HepG2 (cell line): Measurements from ENCODE around the gene SALL2. TPM values are rescaled to one million over a fixed set of nuclear protein-coding genes. Genes with fewer than 3 reads are reported as not detected.

Experiments used
- CCDC6 ChIP-seq: sonication (generic); formaldehyde crosslinking; IDR thresholded peaks from 2 replicates; pipeline ENCODE4 v1.8.1; 2022; ENCODE audit warnings: mild to moderate bottlenecking, missing genetic modification reagents, moderate library complexity
- HNRNPL ChIP-seq: fragments of 200-400 bp; formaldehyde crosslinking; IDR thresholded peaks from 2 replicates; pipeline ENCODE4 v1.6.1; 2017; ENCODE audit warnings: mild to moderate bottlenecking, low read depth, low read length
- HOXA9 ChIP-seq: sonication (generic); formaldehyde crosslinking; IDR thresholded peaks from 2 replicates; pipeline ENCODE4 v1.8.1; 2022; ENCODE audit warnings: missing genetic modification reagents, mild to moderate bottlenecking, moderate library complexity, borderline replicate concordance
- MBNL3 ChIP-seq: fragments of 250-450 bp; sonication (Bioruptor Pico); conservative IDR thresholded peaks from 2 replicates; pipeline ENCODE4 v1.8.0; 2022; ENCODE audit warnings: mild to moderate bottlenecking, inconsistent platforms
- POLR2AphosphoS2 ChIP-seq: IDR thresholded peaks from 2 replicates; pipeline ENCODE4 v1.6.1; 2011; ENCODE audit warnings: low read depth, low read length, improper control_type of control experiment
- RXRA ChIP-seq: sonication (generic); formaldehyde crosslinking; IDR thresholded peaks from 2 replicates; pipeline ENCODE4 v1.5.1; 2020; ENCODE audit warnings: missing genetic modification reagents
- SATB2 ChIP-seq: sonication (generic); formaldehyde crosslinking; IDR thresholded peaks from 2 replicates; pipeline ENCODE4 v1.5.0; 2020; ENCODE audit warnings: missing genetic modification reagents
- SP140L ChIP-seq: sonication (generic); formaldehyde crosslinking; IDR thresholded peaks from 2 replicates; pipeline ENCODE4 v1.4.0; 2020; ENCODE audit warnings: missing genetic modification reagents, borderline replicate concordance
- TBX2 ChIP-seq: sonication (generic); formaldehyde crosslinking; IDR thresholded peaks from 2 replicates; pipeline ENCODE4 v1.5.0; 2020; ENCODE audit warnings: missing genetic modification reagents, mild to moderate bottlenecking, borderline replicate concordance
- YEATS2 ChIP-seq: sonication (generic); formaldehyde crosslinking; IDR thresholded peaks from 2 replicates; pipeline ENCODE4 v1.4.0; 2020; ENCODE audit warnings: missing genetic modification reagents, borderline replicate concordance
- ZBTB40 ChIP-seq, 2 experiments: fragments of 450-650 bp in 1 of 2; sonication (generic) in 1 of 2; formaldehyde crosslinking in 1 of 2; IDR thresholded peaks; 2 replicates each; pipeline versions ENCODE4 v1.6.1 to v1.8.0; 2016 to 2022; ENCODE audit warnings: antibody characterized with exemption in 1 of 2, mild to moderate bottlenecking in 1 of 2, missing genetic modification reagents in 1 of 2
- ZFP37 ChIP-seq: sonication (generic); formaldehyde crosslinking; IDR thresholded peaks from 2 replicates; pipeline ENCODE4 v1.4.0; 2020; ENCODE audit warnings: missing genetic modification reagents, borderline replicate concordance
- ZNF431 ChIP-seq: sonication (generic); formaldehyde crosslinking; IDR thresholded peaks from 2 replicates; pipeline ENCODE4 v1.9.0; 2022; ENCODE audit warnings: missing genetic modification reagents, low read depth, mild to moderate bottlenecking, borderline replicate concordance
- ZNF687 ChIP-seq: sonication (generic); formaldehyde crosslinking; IDR thresholded peaks from 2 replicates; pipeline ENCODE4 v1.5.1; 2020; ENCODE audit warnings: mild to moderate bottlenecking, missing genetic modification reagents, moderate library complexity
- ZNF709 ChIP-seq: sonication (generic); formaldehyde crosslinking; IDR thresholded peaks from 2 replicates; pipeline ENCODE4 v1.5.0; 2020; ENCODE audit warnings: mild to moderate bottlenecking, missing genetic modification reagents
- ZNF724P ChIP-seq: sonication (generic); formaldehyde crosslinking; IDR thresholded peaks from 2 replicates; pipeline ENCODE4 v1.8.0; 2022; ENCODE audit warnings: missing genetic modification reagents, borderline replicate concordance
- polyA plus RNA-seq, 8 experiments: library from polyadenylated mRNA; depleted of rRNA in 3 of 8; stranded (reverse) in 7 of 8; unstranded in 1 of 8; fragments of >200 nt; fragmentation: Illumina TruSeq in 4 of 8; extraction: Trizol in 4 of 8; gene quantifications; 2 replicates each; pipeline versions ENCODE4 v1.2.1 to v1.2.3, GENCODE V29; 2011 to 2016; ENCODE audit warnings: low read depth in 4 of 8, missing spikeins in 1 of 8, mixed read lengths in 1 of 8; ENCODE audit not compliant: insufficient read depth in 1 of 8
- total RNA-seq, 5 experiments: library from RNA; depleted of rRNA; stranded (reverse); fragments of >200 nt; fragmentation: Illumina TruSeq; extraction: Trizol; gene quantifications; 2 replicates each; pipeline ENCODE4 v1.2.3, GENCODE V29; 2016; ENCODE audit warnings: low read depth in 1 of 5

SALL2 gene
- total and polyA plus RNA-seq, 2 of the 13 experiments (the other 11 are each of a cell fraction or from before 2014, with no cell fraction given) = 4.9 to 5.8 TPM

- no peak for TF ChIP-seq ZBTB40 (IDR thresholded peaks at IDR 0.05)
- TF ChIP-seq ZBTB40 (CRISPR knock-in tag; IDR thresholded peaks at IDR 0.05) = peak; percentile 70; the same call in 1 of the 2 replicates
- TF ChIP-seq ZNF687 = no peak
- no peak; the same call in 1 of the 2 replicates for TF ChIP-seq ZFP37 (CRISPR knock-in tag)
- TF ChIP-seq SP140L (CRISPR knock-in tag) = no peak
- TF ChIP-seq POLR2AphosphoS2 = no peak
- TF ChIP-seq SATB2 (CRISPR knock-in tag) = no peak
- no peak for TF ChIP-seq CCDC6 (CRISPR knock-in tag)
- TF ChIP-seq ZNF431 (CRISPR knock-in tag) = 0 out of 2 replicates have a peak, but pooled peaks have one; percentile 16
- no peak for TF ChIP-seq MBNL3
- TF ChIP-seq HNRNPL = no peak
- TF ChIP-seq RXRA (CRISPR knock-in tag) = no peak
- peak; percentile 66; the same call in 1 of the 2 replicates for TF ChIP-seq ZNF709
- 0 out of 2 replicates have a peak, but pooled peaks have one; percentile 9 for TF ChIP-seq ZNF724P (CRISPR knock-in tag)
- TF ChIP-seq TBX2 (CRISPR knock-in tag) = peak; percentile 49; the same call in 1 of the 2 replicates
- TF ChIP-seq YEATS2 (CRISPR knock-in tag) = 0 out of 2 replicates have a peak, but pooled peaks have one; percentile 16
- TF ChIP-seq HOXA9 (CRISPR knock-in tag) = no peak
These were observed 649 bp upstream of the SALL2 start (continued) for GRCh38 chr14:21526672-21527317.
